Mesendoderm (in vitro differentiated cells): ENCODE measurements around the gene DIAPH2.
A peak's percentile ranks its signal among the peaks of the same experiment; 100 is the strongest.

Experiments used
- DNase-seq: peaks from one replicate; pipeline ENCODE4 v3.0.0; 2013
- H2AK5ac ChIP-seq: 2 replicates; pipeline ENCODE4 v1.6.1; 2013; ENCODE audit warnings: low read length, inconsistent platforms
- H2BK120ac ChIP-seq: 2 replicates; pipeline ENCODE4 v1.6.1; 2013; ENCODE audit warnings: low read depth, mild to moderate bottlenecking, low read length, moderate library complexity, mixed read lengths
- H2BK15ac ChIP-seq: replicated peaks from 2 replicates; pipeline ENCODE4 v1.6.1; 2013; ENCODE audit warnings: low read depth, mild to moderate bottlenecking, moderate library complexity
- H2BK5ac ChIP-seq: 2 replicates; pipeline ENCODE4 v1.6.1; 2013; ENCODE audit warnings: low read length, inconsistent platforms
- H3K18ac ChIP-seq: 2 replicates; pipeline ENCODE4 v1.6.1; 2013; ENCODE audit warnings: mild to moderate bottlenecking, low read length, mixed read lengths
- H3K23ac ChIP-seq: one replicate; pipeline ENCODE4 v1.6.1; 2013; ENCODE audit warnings: low read length
- H3K27ac ChIP-seq: 2 replicates; pipeline ENCODE4 v1.5.1; 2013; ENCODE audit warnings: low read depth, mild to moderate bottlenecking, inconsistent platforms, low read length, moderate library complexity
- H3K27me3 ChIP-seq: 2 replicates; pipeline ENCODE4 v1.6.1; 2013; ENCODE audit warnings: low read length, control low read depth, mild to moderate bottlenecking, inconsistent platforms; ENCODE audit not compliant: insufficient read depth, poor library complexity
- H3K36me3 ChIP-seq: 2 replicates; pipeline ENCODE4 v1.6.1; 2013; ENCODE audit warnings: low read length, inconsistent platforms; ENCODE audit not compliant: control insufficient read depth, insufficient read depth
- H3K4ac ChIP-seq: one replicate; pipeline ENCODE4 v1.6.1; 2013; ENCODE audit warnings: low read depth, mild to moderate bottlenecking, low read length, moderate library complexity
- H3K4me1 ChIP-seq: 2 replicates; pipeline ENCODE4 v1.6.1; 2013; ENCODE audit warnings: low read depth, low read length, inconsistent platforms; ENCODE audit not compliant: control insufficient read depth
- H3K4me2 ChIP-seq: 2 replicates; pipeline ENCODE4 v1.6.1; 2013; ENCODE audit warnings: low read length
- H3K4me3 ChIP-seq: 2 replicates; pipeline ENCODE4 v1.5.1; 2013; ENCODE audit warnings: mild to moderate bottlenecking, low read length
- H3K56ac ChIP-seq: one replicate; pipeline ENCODE4 v1.6.1; 2013; ENCODE audit warnings: low read length
- H3K79me1 ChIP-seq: 2 replicates; pipeline ENCODE4 v1.6.1; 2013; ENCODE audit warnings: low read length, inconsistent platforms
- H3K79me2 ChIP-seq: 2 replicates; pipeline ENCODE4 v1.6.1; 2013; ENCODE audit warnings: mild to moderate bottlenecking, low read length; ENCODE audit not compliant: control insufficient read depth, insufficient read depth
- H3K9ac ChIP-seq: 2 replicates; pipeline ENCODE4 v1.6.1; 2013; ENCODE audit warnings: low read length, inconsistent platforms
- H4K5ac ChIP-seq: one replicate; pipeline ENCODE4 v1.6.1; 2013; ENCODE audit warnings: low read length
- H4K8ac ChIP-seq: one replicate; pipeline ENCODE4 v1.6.1; 2013; ENCODE audit warnings: low read depth, mild to moderate bottlenecking, control low read depth, low read length, moderate library complexity
- WGBS: extraction: QIAGEN DNeasy Blood & Tissue Kit; methylation state at CpG from one replicate; pipeline ENCODE4 v1.1.7; 2013; ENCODE audit warnings: low lambda C conversion rate, missing lambda C conversion rate; ENCODE audit not compliant: insufficient coverage; ENCODE audit errors: extremely low coverage; 5-methylcytosine and 5-hydroxymethylcytosine counted together

The DIAPH2 gene

DNA sequence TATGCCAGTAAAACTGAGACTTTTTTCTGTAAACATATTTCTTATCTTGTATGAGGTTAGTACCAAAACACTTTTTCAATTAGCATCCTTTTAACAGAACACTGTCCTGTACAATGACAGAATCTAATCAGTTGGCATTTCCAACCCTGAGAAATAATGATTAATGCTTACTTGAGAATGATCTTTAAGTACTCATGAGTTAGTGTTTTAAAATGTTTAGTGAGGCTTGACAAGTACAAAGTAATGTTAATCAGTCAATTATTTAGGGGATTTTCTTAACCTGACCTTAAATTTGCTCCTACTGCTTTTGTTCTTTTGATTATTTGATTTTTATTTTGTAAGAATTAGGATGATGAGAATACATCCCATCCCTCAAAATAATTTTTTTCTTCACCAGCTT, 695.6 kb downstream of the DIAPH2 start:
- Histone ChIP-seq H2AK5ac (no peak overlapping the region), H2BK120ac (no peak overlapping the region), H3K4ac (no peak overlapping the region), H4K5ac (no peak overlapping the region), H3K79me1 (no peaks in the 10 kb centered on the region), H3K79me2 (no peaks in the 10 kb centered on the region), H3K4me3 (no peak overlapping the region), H3K4me1 (no peaks in the 10 kb centered on the region), H3K18ac (no peak overlapping the region), H3K56ac (no peak overlapping the region), H4K8ac (no peak overlapping the region), H3K27me3 (no peaks in the 10 kb centered on the region), H3K27ac (no peak overlapping the region), H3K4me2 (no peak overlapping the region), H3K23ac (no peak overlapping the region), H2BK15ac (no peak overlapping the region), H3K9ac (no peak overlapping the region), H2BK5ac (no peak overlapping the region), H3K36me3 (no peaks in the 10 kb centered on the region)
- no peak for DNase-seq

- Histone ChIP-seq H3K27ac (no peak overlapping the region), H3K27me3 (no peaks in the 10 kb centered on the region), H3K18ac (no peak overlapping the region), H4K8ac (no peak overlapping the region), H3K4ac (no peak overlapping the region), H3K79me2 (no peaks in the 10 kb centered on the region), H2BK15ac (no peak overlapping the region), H2AK5ac (no peak overlapping the region), H2BK5ac (no peak overlapping the region), H4K5ac (no peak overlapping the region), H2BK120ac (no peak overlapping the region), H3K56ac (no peak overlapping the region), H3K4me1 (no peaks in the 10 kb centered on the region), H3K9ac (no peak overlapping the region), H3K23ac (no peak overlapping the region), H3K4me2 (no peak overlapping the region), H3K79me1 (no peaks in the 10 kb centered on the region), H3K4me3 (no peak overlapping the region), H3K36me3 (no peaks in the 10 kb centered on the region)
- WGBS: no CpG with 5 or more reads among the region's 3 CpGs
- no peak for DNase-seq
These were observed 700.0 kb downstream of the DIAPH2 start for GRCh38 chrX:97384685-97385084.

- Histone ChIP-seq H3K27me3 (no peaks in the 10 kb centered on the region), H3K4ac (no peak overlapping the region), H3K36me3 (no peaks in the 10 kb centered on the region), H3K4me2 (no peak overlapping the region), H3K4me3 (no peak overlapping the region), H3K9ac (no peak overlapping the region), H2BK15ac (no peak overlapping the region), H4K5ac (no peak overlapping the region), H3K4me1 (no peaks in the 10 kb centered on the region), H3K18ac (no peak overlapping the region), H2BK5ac (no peak overlapping the region), H2AK5ac (no peak overlapping the region), H3K79me2 (no peaks in the 10 kb centered on the region), H3K79me1 (no peaks in the 10 kb centered on the region), H3K27ac (no peak overlapping the region), H4K8ac (no peak overlapping the region), H3K56ac (no peak overlapping the region), H2BK120ac (no peak overlapping the region), H3K23ac (no peak overlapping the region)
- no peak for DNase-seq
These were observed 702.4 kb downstream of the DIAPH2 start for GRCh38 chrX:97387004-97387403.

GRCh38 chrX:97389761-97390192, 705.1 kb downstream of the DIAPH2 start:
- Histone ChIP-seq H3K4me2 (no peak overlapping the region), H3K18ac (no peak overlapping the region), H3K79me2 (no peaks in the 10 kb centered on the region), H3K56ac (no peak overlapping the region), H3K79me1 (no peaks in the 10 kb centered on the region), H2BK15ac (no peak overlapping the region), H3K4ac (no peak overlapping the region), H4K8ac (no peak overlapping the region), H2BK120ac (no peak overlapping the region), H3K4me1 (no peaks in the 10 kb centered on the region), H3K27ac (no peak overlapping the region), H4K5ac (no peak overlapping the region), H2BK5ac (no peak overlapping the region), H3K9ac (no peak overlapping the region), H3K36me3 (no peaks in the 10 kb centered on the region), H3K27me3 (no peaks in the 10 kb centered on the region), H2AK5ac (no peak overlapping the region), H3K23ac (no peak overlapping the region), H3K4me3 (no peak overlapping the region)
- WGBS: no CpG with 5 or more reads among the region's 3 CpGs
- peak; percentile 69 for DNase-seq

DNA sequence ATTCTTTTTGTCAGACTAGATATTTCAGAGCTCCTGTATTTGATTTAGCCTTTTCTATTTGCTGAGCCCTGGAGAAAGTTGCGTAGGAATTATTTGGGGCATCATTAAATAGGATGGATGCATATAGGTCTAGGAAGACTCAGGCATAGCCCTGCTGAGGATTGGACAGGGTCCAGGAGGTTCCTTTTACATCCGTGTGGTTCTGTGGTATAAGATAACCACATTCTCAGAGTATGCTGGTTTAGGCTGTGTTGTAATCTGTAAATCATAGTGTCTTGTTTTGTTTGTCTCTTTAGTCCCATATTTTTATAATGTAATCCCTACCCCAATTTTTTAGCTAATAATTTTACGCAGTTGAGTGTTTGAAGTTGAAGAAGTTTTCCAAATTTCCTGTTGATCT, 712.7 kb downstream of the DIAPH2 start:
- no peaks in the 10 kb centered on the region for H3K27me3 ChIP-seq
- no peaks in the 10 kb centered on the region for H3K79me2 ChIP-seq
- no peak for DNase-seq
- no peak overlapping the region for H2BK5ac ChIP-seq
- H4K5ac ChIP-seq: no peak overlapping the region
- H2AK5ac ChIP-seq: no peak overlapping the region
- no peak overlapping the region for H3K4me2 ChIP-seq
- no CpG with 5 or more reads among the region's 3 CpGs for WGBS
- H3K18ac ChIP-seq: no peak overlapping the region
- H3K4ac ChIP-seq: no peak overlapping the region
- no peak overlapping the region for H3K9ac ChIP-seq
- H2BK15ac ChIP-seq: no peak overlapping the region
- no peaks in the 10 kb centered on the region for H3K79me1 ChIP-seq
- H2BK120ac ChIP-seq: no peak overlapping the region
- H3K27ac ChIP-seq: no peak overlapping the region
- H3K23ac ChIP-seq: no peak overlapping the region
- no peaks in the 10 kb centered on the region for H3K4me1 ChIP-seq
- H4K8ac ChIP-seq: no peak overlapping the region
- no peaks in the 10 kb centered on the region for H3K36me3 ChIP-seq
- H3K4me3 ChIP-seq: no peak overlapping the region
- H3K56ac ChIP-seq: no peak overlapping the region

DNA sequence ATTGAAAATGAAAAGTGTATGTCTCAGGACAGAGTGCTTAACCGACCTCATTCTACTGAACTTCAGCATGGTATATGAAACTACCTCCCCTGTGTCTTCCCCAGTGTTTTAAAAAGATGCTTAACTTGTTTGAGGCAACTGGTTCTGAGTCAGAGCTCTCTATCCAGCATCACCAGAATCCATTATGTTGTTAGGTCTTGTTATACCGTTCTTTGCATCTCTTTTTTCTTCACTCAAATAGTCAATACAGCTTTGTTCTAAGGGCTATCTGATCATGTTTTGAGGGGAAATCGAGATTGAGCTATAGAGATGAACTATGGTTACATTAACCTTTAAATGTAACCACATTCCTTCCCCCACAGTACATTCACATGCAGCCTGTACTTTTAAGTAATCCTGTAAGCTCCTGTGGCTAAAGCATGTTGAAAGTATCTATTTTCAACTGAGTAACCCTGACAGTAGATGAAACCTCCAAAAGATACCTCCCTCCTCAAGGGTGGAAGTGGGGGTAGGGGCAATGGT, 713.4 kb downstream of the DIAPH2 start:
- H3K27me3 ChIP-seq: no peaks in the 10 kb centered on the region
- no CpG with 5 or more reads among the region's 3 CpGs for WGBS
- H3K4me3 ChIP-seq: no peak overlapping the region
- H2BK15ac ChIP-seq: no peak overlapping the region
- H2BK120ac ChIP-seq: no peak overlapping the region
- H3K79me2 ChIP-seq: no peaks in the 10 kb centered on the region
- no peak overlapping the region for H3K23ac ChIP-seq
- H3K4me1 ChIP-seq: no peaks in the 10 kb centered on the region
- no peak overlapping the region for H4K5ac ChIP-seq
- no peak overlapping the region for H3K18ac ChIP-seq
- no peak overlapping the region for H3K4ac ChIP-seq
- no peak overlapping the region for H3K56ac ChIP-seq
- DNase-seq: no peak
- no peaks in the 10 kb centered on the region for H3K79me1 ChIP-seq
- H3K36me3 ChIP-seq: no peaks in the 10 kb centered on the region
- no peak overlapping the region for H3K4me2 ChIP-seq
- no peak overlapping the region for H2BK5ac ChIP-seq
- H2AK5ac ChIP-seq: no peak overlapping the region
- H4K8ac ChIP-seq: no peak overlapping the region
- no peak overlapping the region for H3K9ac ChIP-seq
- no peak overlapping the region for H3K27ac ChIP-seq
